ENCODE data around the gene PAIP1. TPM values are rescaled to one million over a fixed set of nuclear protein-coding genes. Genes with fewer than 3 reads are reported as not detected.

PAIP1 gene
- total RNA-seq, 6 experiments from 2014 or later: 58.2 to 70.8 (median 67.1) TPM

DNA sequence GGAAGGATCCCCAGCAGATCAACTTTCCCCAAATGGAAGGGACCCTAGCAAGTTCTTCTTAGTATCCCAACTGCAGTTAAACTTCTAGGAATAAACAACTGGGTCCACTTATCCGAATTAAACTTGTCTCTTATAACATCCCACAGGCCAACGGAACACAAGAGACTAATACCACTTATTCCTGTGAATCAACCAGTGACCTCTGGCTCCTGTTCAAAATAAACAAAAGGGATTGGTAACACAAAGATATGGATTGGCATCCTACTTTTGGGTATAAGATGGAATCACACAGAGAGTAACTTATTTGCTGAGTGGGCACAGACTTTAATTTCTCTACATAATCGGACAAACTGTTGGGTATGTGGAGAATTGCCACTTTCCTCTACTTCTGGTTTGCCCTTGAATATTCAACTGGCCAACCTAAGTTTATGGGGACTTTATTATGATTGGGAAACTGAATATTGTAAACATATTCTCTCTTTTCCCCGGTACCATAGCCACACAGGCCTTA lies 12.4 kb upstream of the PAIP1 start:
- no peaks in the 10 kb centered on the region; the same call in 1 of the 2 replicates for H3K27me3 Mint-ChIP-seq (ENCODE audit: insufficient read depth)
- H3K27ac Mint-ChIP-seq: no peak overlapping the region
- H3K4me1 Mint-ChIP-seq (ENCODE audit: low read depth): peaks cover 15% of the 10 kb centered on the region
- TF ChIP-seq, protein P1, sequence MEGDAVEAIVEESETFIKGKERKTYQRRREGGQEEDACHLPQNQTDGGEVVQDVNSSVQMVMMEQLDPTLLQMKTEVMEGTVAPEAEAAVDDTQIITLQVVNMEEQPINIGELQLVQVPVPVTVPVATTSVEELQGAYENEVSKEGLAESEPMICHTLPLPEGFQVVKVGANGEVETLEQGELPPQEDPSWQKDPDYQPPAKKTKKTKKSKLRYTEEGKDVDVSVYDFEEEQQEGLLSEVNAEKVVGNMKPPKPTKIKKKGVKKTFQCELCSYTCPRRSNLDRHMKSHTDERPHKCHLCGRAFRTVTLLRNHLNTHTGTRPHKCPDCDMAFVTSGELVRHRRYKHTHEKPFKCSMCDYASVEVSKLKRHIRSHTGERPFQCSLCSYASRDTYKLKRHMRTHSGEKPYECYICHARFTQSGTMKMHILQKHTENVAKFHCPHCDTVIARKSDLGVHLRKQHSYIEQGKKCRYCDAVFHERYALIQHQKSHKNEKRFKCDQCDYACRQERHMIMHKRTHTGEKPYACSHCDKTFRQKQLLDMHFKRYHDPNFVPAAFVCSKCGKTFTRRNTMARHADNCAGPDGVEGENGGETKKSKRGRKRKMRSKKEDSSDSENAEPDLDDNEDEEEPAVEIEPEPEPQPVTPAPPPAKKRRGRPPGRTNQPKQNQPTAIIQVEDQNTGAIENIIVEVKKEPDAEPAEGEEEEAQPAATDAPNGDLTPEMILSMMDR (IDR thresholded peaks at IDR 0.05): no peak
- no peaks in the 10 kb centered on the region for H3K36me3 Mint-ChIP-seq (ENCODE audit: low read depth)
- no peak overlapping the region for H3K4me3 Mint-ChIP-seq
- no peak for DNase-seq
- no peaks in the 10 kb centered on the region for H3K9me3 Mint-ChIP-seq

DNA sequence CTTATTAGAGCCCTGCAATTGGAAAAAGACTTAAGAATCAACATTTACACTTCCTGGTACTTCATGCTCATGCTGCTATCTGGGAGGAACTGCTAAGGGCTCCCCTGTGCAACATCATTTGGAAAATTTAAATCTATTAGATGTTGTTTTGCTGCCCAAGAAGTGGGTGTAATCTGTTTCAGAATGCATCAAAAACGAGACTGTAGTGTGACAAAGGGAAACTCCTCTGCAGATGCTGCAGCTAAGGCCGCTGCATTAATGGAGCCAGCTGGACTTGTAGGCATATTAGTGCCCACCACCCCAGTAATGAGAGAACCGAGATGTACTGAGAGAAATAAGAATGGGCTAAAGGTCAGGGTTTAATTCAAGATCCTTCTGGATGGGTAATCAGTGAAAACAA lies 11.1 kb upstream of the PAIP1 start:
- TF ChIP-seq, protein P1 (IDR thresholded peaks at IDR 0.05): no peak
- Mint-ChIP-seq H3K27me3 (ENCODE audit: insufficient read depth) (no peaks in the 10 kb centered on the region; the same call in 1 of the 2 replicates), H3K4me1 (ENCODE audit: low read depth) (peaks cover 15% of the 10 kb centered on the region), H3K4me3 (no peak overlapping the region), H3K9me3 (no peaks in the 10 kb centered on the region), H3K27ac (no peak overlapping the region), H3K36me3 (ENCODE audit: low read depth) (no peaks in the 10 kb centered on the region)
- no peak for DNase-seq

DNA sequence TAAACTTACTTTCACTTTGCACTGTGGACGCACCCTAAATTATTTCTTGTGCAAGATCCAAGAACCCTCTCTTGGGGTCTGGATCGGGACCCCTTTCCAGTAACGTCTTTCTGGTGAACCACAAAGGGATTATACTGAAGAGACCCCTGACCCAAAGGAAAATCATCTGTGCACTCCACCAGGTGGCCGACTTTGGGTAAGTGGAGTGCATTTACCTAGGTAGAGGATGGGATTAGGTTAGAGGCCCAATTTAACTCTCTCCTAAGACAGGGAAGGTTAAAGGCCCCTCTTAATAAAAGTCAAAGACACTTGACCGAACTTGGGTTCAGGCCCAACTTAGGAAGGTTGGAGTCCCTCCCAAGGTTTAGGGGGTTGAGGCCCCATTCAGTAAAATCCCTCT lies 8.2 kb upstream of the PAIP1 start:
- no peak overlapping the region for H3K27ac Mint-ChIP-seq
- TF ChIP-seq, protein P1 (IDR thresholded peaks at IDR 0.05): no peak
- no peaks in the 10 kb centered on the region for H3K9me3 Mint-ChIP-seq
- no peaks in the 10 kb centered on the region for H3K36me3 Mint-ChIP-seq (ENCODE audit: low read depth)
- H3K4me1 Mint-ChIP-seq (ENCODE audit: low read depth): peaks cover 8% of the 10 kb centered on the region
- DNase-seq: no peak
- no peaks in the 10 kb centered on the region; the same call in 1 of the 2 replicates for H3K27me3 Mint-ChIP-seq (ENCODE audit: insufficient read depth)
- H3K4me3 Mint-ChIP-seq: peak overlapping the region; percentile 12; the same call in 1 of the 2 replicates

GRCh38 chr5:43564289-43564850 lies 7.5 kb upstream of the PAIP1 start:
- H3K27ac Mint-ChIP-seq: no peak overlapping the region
- no peaks in the 10 kb centered on the region for H3K9me3 Mint-ChIP-seq
- no peak overlapping the region for H3K4me3 Mint-ChIP-seq
- H3K36me3 Mint-ChIP-seq (ENCODE audit: low read depth): no peaks in the 10 kb centered on the region
- DNase-seq: no peak
- H3K27me3 Mint-ChIP-seq (ENCODE audit: insufficient read depth): no peaks in the 10 kb centered on the region; the same call in 1 of the 2 replicates
- TF ChIP-seq, protein P1 (IDR thresholded peaks at IDR 0.05): no peak
- H3K4me1 Mint-ChIP-seq (ENCODE audit: low read depth): peaks cover 15% of the 10 kb centered on the region

GRCh38 chr5:43563321-43563720 lies 6.4 kb upstream of the PAIP1 start:
- DNase-seq: no peak
- Mint-ChIP-seq H3K27me3 (ENCODE audit: insufficient read depth) (no peaks in the 10 kb centered on the region; the same call in 1 of the 2 replicates), H3K9me3 (no peaks in the 10 kb centered on the region), H3K36me3 (ENCODE audit: low read depth) (no peaks in the 10 kb centered on the region), H3K4me3 (no peak overlapping the region), H3K4me1 (ENCODE audit: low read depth) (peaks cover 19% of the 10 kb centered on the region), H3K27ac (no peak overlapping the region)
- TF ChIP-seq, protein P1 (IDR thresholded peaks at IDR 0.05): no peak
